HFFc6 (cell line): ENCODE data around the gene ISCA2. TPM values are rescaled to one million over a fixed set of nuclear protein-coding genes. Genes with fewer than 3 reads are reported as not detected.

Source experiments
- DNase-seq: peaks from one replicate; pipeline ENCODE4 v3.0.0-alpha.2; 2018
- H3K27ac Mint-ChIP-seq: 2 replicates; pipeline ENCODE4 v1.8.0; 2020; ENCODE audit warnings: mild to moderate bottlenecking, mixed read lengths
- H3K27me3 Mint-ChIP-seq: 2 replicates; pipeline ENCODE4 v1.8.0; 2021; ENCODE audit warnings: mild to moderate bottlenecking, moderate library complexity, mixed read lengths; ENCODE audit not compliant: insufficient read depth
- H3K36me3 Mint-ChIP-seq: 2 replicates; pipeline ENCODE4 v1.8.0; 2021; ENCODE audit warnings: low read depth, mixed read lengths
- H3K4me1 Mint-ChIP-seq: 2 replicates; pipeline ENCODE4 v1.8.0; 2020; ENCODE audit warnings: low read depth, mixed read lengths
- H3K4me3 Mint-ChIP-seq: 2 replicates; pipeline ENCODE4 v1.8.0; 2020; ENCODE audit warnings: mild to moderate bottlenecking, moderate library complexity, mixed read lengths
- H3K9me3 Mint-ChIP-seq: 2 replicates; pipeline ENCODE4 v1.8.0; 2020; ENCODE audit warnings: mild to moderate bottlenecking, mixed read lengths
- total RNA-seq, 6 experiments: library from RNA; stranded (reverse); fragmentation: NEBNext Ultra II Directional; extraction: Animal tissue kit (Norgen Biotek cat#: 25700); gene quantifications; 2 replicates in 1 of 6; 3 replicates in 5 of 6; pipeline ENCODE4 v1.2.3, GENCODE V29; 2021
- TF ChIP-seq, protein P1 (sequence below): fragments of 200-600 bp; sonication (generic); IDR thresholded peaks from 2 replicates; pipeline ENCODE4 v1.5.0; 2021; ENCODE audit warnings: antibody characterized with exemption, mild to moderate bottlenecking

Gene ISCA2
- total RNA-seq, 6 experiments from 2014 or later = 27.7 to 39.4 (median 30.5) TPM

GRCh38 chr14:74491956-74492775 lies 1.4 kb upstream of the ISCA2 start:
- Mint-ChIP-seq H3K36me3 (no peaks in the 10 kb centered on the region), H3K9me3 (no peaks in the 10 kb centered on the region), H3K4me3 (no peak overlapping the region), H3K4me1 (peaks cover 48% of the 10 kb centered on the region), H3K27ac (no peak overlapping the region), H3K27me3 (no peaks in the 10 kb centered on the region; the same call in 1 of the 2 replicates)
- TF ChIP-seq, protein P1, sequence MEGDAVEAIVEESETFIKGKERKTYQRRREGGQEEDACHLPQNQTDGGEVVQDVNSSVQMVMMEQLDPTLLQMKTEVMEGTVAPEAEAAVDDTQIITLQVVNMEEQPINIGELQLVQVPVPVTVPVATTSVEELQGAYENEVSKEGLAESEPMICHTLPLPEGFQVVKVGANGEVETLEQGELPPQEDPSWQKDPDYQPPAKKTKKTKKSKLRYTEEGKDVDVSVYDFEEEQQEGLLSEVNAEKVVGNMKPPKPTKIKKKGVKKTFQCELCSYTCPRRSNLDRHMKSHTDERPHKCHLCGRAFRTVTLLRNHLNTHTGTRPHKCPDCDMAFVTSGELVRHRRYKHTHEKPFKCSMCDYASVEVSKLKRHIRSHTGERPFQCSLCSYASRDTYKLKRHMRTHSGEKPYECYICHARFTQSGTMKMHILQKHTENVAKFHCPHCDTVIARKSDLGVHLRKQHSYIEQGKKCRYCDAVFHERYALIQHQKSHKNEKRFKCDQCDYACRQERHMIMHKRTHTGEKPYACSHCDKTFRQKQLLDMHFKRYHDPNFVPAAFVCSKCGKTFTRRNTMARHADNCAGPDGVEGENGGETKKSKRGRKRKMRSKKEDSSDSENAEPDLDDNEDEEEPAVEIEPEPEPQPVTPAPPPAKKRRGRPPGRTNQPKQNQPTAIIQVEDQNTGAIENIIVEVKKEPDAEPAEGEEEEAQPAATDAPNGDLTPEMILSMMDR = peak; percentile 64
- DNase-seq = peak; percentile 41

DNA sequence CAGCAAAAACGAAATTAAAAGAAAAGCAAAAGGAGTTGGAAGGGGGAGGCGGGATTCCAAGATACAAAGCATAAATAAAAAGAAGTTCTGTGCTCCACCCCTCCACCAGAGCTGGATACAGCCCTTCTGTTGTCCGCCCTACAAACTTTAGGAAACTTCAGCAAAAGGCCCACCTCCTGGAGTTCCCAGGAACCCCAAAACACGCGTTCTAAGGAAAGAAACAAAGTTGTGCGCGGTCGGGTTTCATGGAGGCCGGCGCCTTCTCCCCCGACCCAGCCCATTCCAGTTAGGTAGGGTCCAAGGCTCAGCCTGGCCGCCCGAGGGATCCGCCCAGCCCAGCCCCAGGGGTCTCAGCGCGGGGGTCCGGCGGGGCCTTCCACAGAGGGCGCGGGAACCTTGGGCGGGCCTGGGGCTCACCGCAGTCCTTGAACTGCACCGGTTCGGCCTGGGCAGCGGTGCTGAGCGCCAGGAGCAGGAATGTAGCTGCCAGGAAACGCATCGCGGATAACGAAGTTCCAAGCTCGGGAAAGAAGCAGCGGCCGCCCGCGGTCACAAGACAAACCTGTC lies 706 bp upstream of the ISCA2 start, which contains the start of gene NPC2:
Gene NPC2 (minus strand): TSS at position 530 of the 567 bp plus-strand sequence. CDS start 31 bp downstream, at position 499.
- Mint-ChIP-seq H3K27me3 (no peaks in the 10 kb centered on the region; the same call in 1 of the 2 replicates), H3K36me3 (no peaks in the 10 kb centered on the region; the same call in 1 of the 2 replicates), H3K4me1 (peaks cover 41% of the 10 kb centered on the region), H3K27ac (peak within 1 kb of the TSS; percentile 79), H3K4me3 (no peak within 1 kb of the TSS; the same call in 1 of the 2 replicates), H3K9me3 (no peaks in the 10 kb centered on the region)
- TF ChIP-seq, protein P1 = no peak
- no peak for DNase-seq

- no peaks in the 10 kb centered on the region; the same call in 1 of the 2 replicates for H3K27me3 Mint-ChIP-seq
- peaks cover 23% of the 10 kb centered on the region for H3K4me1 Mint-ChIP-seq
- H3K36me3 Mint-ChIP-seq = no peaks in the 10 kb centered on the region; the same call in 1 of the 2 replicates
- no peak overlapping the region; the same call in 1 of the 2 replicates for H3K4me3 Mint-ChIP-seq
- no peaks in the 10 kb centered on the region for H3K9me3 Mint-ChIP-seq
- peak overlapping the region; percentile 79 for H3K27ac Mint-ChIP-seq
- DNase-seq = no peak
- TF ChIP-seq, protein P1 = no peak
Measured at GRCh38 chr14:74495356-74495755, 1.8 kb downstream of the ISCA2 start.

GRCh38 chr14:74500417-74501134 lies 7.0 kb downstream of the ISCA2 start:
- Mint-ChIP-seq H3K36me3 (no peaks in the 10 kb centered on the region; the same call in 1 of the 2 replicates), H3K9me3 (no peaks in the 10 kb centered on the region), H3K4me3 (no peak overlapping the region), H3K27ac (peak overlapping the region; percentile 1; the same call in 1 of the 2 replicates), H3K27me3 (peaks cover 2% of the 10 kb centered on the region; the same call in 1 of the 2 replicates), H3K4me1 (peaks cover 7% of the 10 kb centered on the region)
- DNase-seq = no peak
- TF ChIP-seq, protein P1 = no peak

DNA sequence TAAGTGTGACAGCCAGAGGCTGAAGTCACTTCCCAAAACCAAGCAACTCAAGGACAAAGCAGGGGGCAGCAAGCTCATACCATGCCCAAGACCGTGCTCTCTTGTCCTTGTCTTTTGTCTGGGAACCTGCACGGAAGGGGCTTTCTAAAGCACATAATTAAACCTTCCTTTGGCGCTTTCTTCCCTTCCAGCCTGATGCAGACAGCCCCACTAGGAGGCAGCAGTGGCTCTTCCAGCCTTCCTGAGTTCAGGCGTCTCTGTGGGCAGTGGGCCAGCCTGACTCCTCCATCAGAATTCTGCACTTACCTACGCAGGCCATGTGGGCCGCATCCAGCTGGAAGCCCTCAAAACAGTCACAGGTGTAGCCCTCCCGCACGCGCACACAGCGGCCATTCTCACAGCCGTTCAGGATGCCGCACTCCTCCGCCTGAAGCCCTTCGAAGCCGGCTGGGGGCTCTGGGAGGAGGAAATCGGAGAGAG lies 7.6 kb downstream of the ISCA2 start:
- no peak overlapping the region for H3K27ac Mint-ChIP-seq
- H3K4me3 Mint-ChIP-seq = no peak overlapping the region
- TF ChIP-seq, protein P1 = peak; percentile 78
- peaks cover 2% of the 10 kb centered on the region; the same call in 1 of the 2 replicates for H3K27me3 Mint-ChIP-seq
- peaks cover 1% of the 10 kb centered on the region for H3K4me1 Mint-ChIP-seq
- H3K9me3 Mint-ChIP-seq = no peaks in the 10 kb centered on the region
- H3K36me3 Mint-ChIP-seq = no peaks in the 10 kb centered on the region; the same call in 1 of the 2 replicates
- DNase-seq = peak; percentile 46
